ENCODE measurements around the gene TP53I11.

TP53I11 gene

DNA sequence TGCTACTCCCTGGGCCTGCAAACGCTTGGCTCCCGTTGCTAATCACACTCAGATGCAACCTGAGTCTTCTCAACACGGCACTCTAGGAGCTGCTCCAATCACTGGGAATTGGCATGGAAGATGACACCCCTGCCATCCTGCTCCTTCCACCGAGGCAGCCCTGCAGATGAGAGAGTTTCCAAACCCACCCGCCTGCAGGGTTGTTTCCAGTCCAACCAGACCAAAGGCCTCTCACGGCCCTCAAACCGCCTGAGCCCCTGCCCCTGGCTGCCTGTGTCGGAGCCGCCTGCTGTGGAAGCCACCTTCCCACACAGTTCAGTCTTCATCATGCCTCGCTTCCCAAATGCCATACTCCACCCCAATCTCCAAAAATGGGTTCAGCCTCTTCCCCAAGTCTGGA, 36.8 kb upstream of the TP53I11 start:
- no peak overlapping the region for H3K4ac ChIP-seq (ENCODE audit: low read length)
- H4K8ac ChIP-seq (ENCODE audit: low read depth, low read length), result no peak overlapping the region
- no peaks in the 10 kb centered on the region for H3K36me3 ChIP-seq (replicated peaks in 1 of 2; ENCODE audit: control insufficient read depth in 2 of 2, insufficient read depth in 2 of 2, low read length in 2 of 2)
- H2BK120ac ChIP-seq (ENCODE audit: low read depth, low read length), result no peak overlapping the region
- H3K9me3 ChIP-seq (replicated peaks in 1 of 2; ENCODE audit: control insufficient read depth in 2 of 2, insufficient read depth in 1 of 2, low read depth in 1 of 2, low read length in 2 of 2), result peaks cover 0 to 2% of the 10 kb centered on the region in 2 donors
- H3K18ac ChIP-seq (ENCODE audit: low read length), result peak overlapping the region; percentile 74
- no peak overlapping the region for H3K23ac ChIP-seq (ENCODE audit: low read depth, low read length, poor library complexity)
- H3K79me1 ChIP-seq (ENCODE audit: low read depth, low read length), result no peaks in the 10 kb centered on the region
- H3K14ac ChIP-seq (ENCODE audit: low read length), result no peak overlapping the region
- no peak overlapping the region for H3K4me2 ChIP-seq (ENCODE audit: insufficient read depth, low read length, poor library complexity, severe bottlenecking)
- H2AK5ac ChIP-seq (ENCODE audit: low read depth, low read length), result peak overlapping the region; percentile 49
- no peak for DNase-seq (ENCODE audit: low spot score)
- H2BK5ac ChIP-seq (ENCODE audit: low read length), result no peak overlapping the region
- H3K4me3 ChIP-seq (ENCODE audit: low read length in 2 of 2), result no peak overlapping the region
- WGBS, 2 donors (ENCODE audit: extremely low coverage in 2 of 2, insufficient read length in 2 of 2, insufficient replicate concordance in 1 of 2), result no CpG with 5 or more reads among the region's 10 CpGs
- H4K91ac ChIP-seq (ENCODE audit: low read depth, low read length, poor library complexity), result no peak overlapping the region
- H3K27me3 ChIP-seq (ENCODE audit: control insufficient read depth in 3 of 3, insufficient read depth in 3 of 3, low read depth in 1 of 3, low read length in 3 of 3), result peaks cover 0 to 78% (median 0%) of the 10 kb centered on the region in 3 experiments
- H2BK12ac ChIP-seq (ENCODE audit: low read length), result no peak overlapping the region
- no peak overlapping the region for H3K27ac ChIP-seq (replicated peaks; ENCODE audit: low read length)
- H2BK15ac ChIP-seq (ENCODE audit: low read length), result peak overlapping the region; percentile 30
- H3K4me1 ChIP-seq (ENCODE audit: control insufficient read depth in 2 of 2, insufficient read depth in 1 of 2, low read depth in 1 of 2, low read length in 2 of 2), result peaks cover 0 to 6% of the 10 kb centered on the region in 2 donors
- no peak overlapping the region for H3K9ac ChIP-seq (ENCODE audit: low read depth, low read length, poor library complexity)
- no peak overlapping the region for H2AFZ ChIP-seq (ENCODE audit: low read length)

DNA sequence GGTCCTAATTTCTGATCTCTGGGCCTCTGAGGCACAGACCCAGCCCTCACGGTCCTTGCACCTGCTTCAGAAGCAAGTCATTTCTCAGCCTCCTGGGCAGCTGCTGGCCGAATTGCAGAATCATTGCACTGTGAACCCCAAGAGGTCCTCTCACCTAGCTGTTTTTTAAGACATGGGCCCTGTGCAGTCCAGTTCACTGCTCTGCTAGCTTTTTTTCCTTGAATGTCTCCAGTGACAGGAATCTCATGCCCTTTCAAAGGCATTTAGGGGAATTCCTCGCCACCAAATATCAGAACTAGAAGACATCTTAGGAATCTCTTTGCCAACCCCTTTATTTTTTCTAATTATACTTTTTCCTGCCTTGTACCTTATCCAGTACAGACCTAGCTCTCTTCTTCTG, 35.6 kb upstream of the TP53I11 start:
- Histone ChIP-seq H3K4me2 (ENCODE audit: insufficient read depth, low read length, poor library complexity, severe bottlenecking) (no peak overlapping the region), H3K4me3 (ENCODE audit: low read length in 2 of 2) (no peak overlapping the region), H3K23ac (ENCODE audit: low read depth, low read length, poor library complexity) (no peak overlapping the region), H2BK120ac (ENCODE audit: low read depth, low read length) (no peak overlapping the region), H3K4ac (ENCODE audit: low read length) (no peak overlapping the region), H2BK12ac (ENCODE audit: low read length) (no peak overlapping the region), H3K18ac (ENCODE audit: low read length) (no peak overlapping the region), H2BK5ac (ENCODE audit: low read length) (no peak overlapping the region), H2AFZ (ENCODE audit: low read length) (no peak overlapping the region), H2AK5ac (ENCODE audit: low read depth, low read length) (no peak overlapping the region), H3K27me3 (ENCODE audit: control insufficient read depth in 3 of 3, insufficient read depth in 3 of 3, low read depth in 1 of 3, low read length in 3 of 3) (peaks cover 0 to 74% (median 0%) of the 10 kb centered on the region in 3 experiments), H3K27ac (replicated peaks; ENCODE audit: low read length) (no peak overlapping the region), H3K9ac (ENCODE audit: low read depth, low read length, poor library complexity) (no peak overlapping the region), H4K8ac (ENCODE audit: low read depth, low read length) (no peak overlapping the region), H3K14ac (ENCODE audit: low read length) (no peak overlapping the region), H2BK15ac (ENCODE audit: low read length) (no peak overlapping the region), H3K9me3 (replicated peaks in 1 of 2; ENCODE audit: control insufficient read depth in 2 of 2, insufficient read depth in 1 of 2, low read depth in 1 of 2, low read length in 2 of 2) (peaks cover 0 to 2% of the 10 kb centered on the region in 2 donors), H4K91ac (ENCODE audit: low read depth, low read length, poor library complexity) (no peak overlapping the region), H3K79me1 (ENCODE audit: low read depth, low read length) (no peaks in the 10 kb centered on the region), H3K4me1 (ENCODE audit: control insufficient read depth in 2 of 2, insufficient read depth in 1 of 2, low read depth in 1 of 2, low read length in 2 of 2) (peaks cover 0 to 6% of the 10 kb centered on the region in 2 donors), H3K36me3 (replicated peaks in 1 of 2; ENCODE audit: control insufficient read depth in 2 of 2, insufficient read depth in 2 of 2, low read length in 2 of 2) (no peaks in the 10 kb centered on the region)
- WGBS, 2 donors (ENCODE audit: extremely low coverage in 2 of 2, insufficient read length in 2 of 2, insufficient replicate concordance in 1 of 2), result no CpG with 5 or more reads among the region's 3 CpGs
- DNase-seq (ENCODE audit: low spot score), result no peak

DNA sequence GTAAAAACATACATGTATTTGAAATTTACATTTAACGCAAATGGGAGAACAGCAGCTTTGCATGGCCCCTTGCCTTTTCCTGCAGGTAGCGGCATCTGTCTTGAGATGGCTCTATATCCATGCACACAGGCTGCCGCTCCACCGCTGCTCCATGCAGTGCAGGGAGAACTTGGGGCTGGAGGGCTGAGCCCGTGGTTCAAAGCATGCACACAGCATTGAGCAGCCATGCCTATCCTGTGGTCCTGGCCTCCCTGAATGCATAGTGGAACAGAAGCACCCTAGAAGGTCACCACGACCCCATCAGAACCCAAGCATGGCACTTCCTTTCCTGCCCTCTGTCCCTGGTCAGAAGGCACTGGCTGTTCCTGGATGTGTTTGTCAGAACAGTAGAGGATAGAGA, 35.0 kb upstream of the TP53I11 start:
- Histone ChIP-seq H3K4ac (ENCODE audit: low read length) (no peak overlapping the region), H4K8ac (ENCODE audit: low read depth, low read length) (no peak overlapping the region), H4K91ac (ENCODE audit: low read depth, low read length, poor library complexity) (no peak overlapping the region), H3K36me3 (replicated peaks in 1 of 2; ENCODE audit: control insufficient read depth in 2 of 2, insufficient read depth in 2 of 2, low read length in 2 of 2) (no peaks in the 10 kb centered on the region), H3K18ac (ENCODE audit: low read length) (peak overlapping the region; percentile 75), H3K14ac (ENCODE audit: low read length) (no peak overlapping the region), H2AK5ac (ENCODE audit: low read depth, low read length) (no peak overlapping the region), H3K27ac (replicated peaks; ENCODE audit: low read length) (no peak overlapping the region), H3K79me1 (ENCODE audit: low read depth, low read length) (no peaks in the 10 kb centered on the region), H2BK120ac (ENCODE audit: low read depth, low read length) (no peak overlapping the region), H2BK12ac (ENCODE audit: low read length) (no peak overlapping the region), H2BK5ac (ENCODE audit: low read length) (no peak overlapping the region), H3K23ac (ENCODE audit: low read depth, low read length, poor library complexity) (peak overlapping the region; percentile 58), H3K4me1 (ENCODE audit: control insufficient read depth in 2 of 2, insufficient read depth in 1 of 2, low read depth in 1 of 2, low read length in 2 of 2) (peaks cover 0 to 6% of the 10 kb centered on the region in 2 donors), H2BK15ac (ENCODE audit: low read length) (peak overlapping the region; percentile 51), H2AFZ (ENCODE audit: low read length) (no peak overlapping the region), H3K27me3 (ENCODE audit: control insufficient read depth in 3 of 3, insufficient read depth in 3 of 3, low read depth in 1 of 3, low read length in 3 of 3) (peaks cover 0 to 74% (median 0%) of the 10 kb centered on the region in 3 experiments), H3K4me2 (ENCODE audit: insufficient read depth, low read length, poor library complexity, severe bottlenecking) (no peak overlapping the region), H3K4me3 (ENCODE audit: low read length in 2 of 2) (no peak overlapping the region), H3K9me3 (replicated peaks in 1 of 2; ENCODE audit: control insufficient read depth in 2 of 2, insufficient read depth in 1 of 2, low read depth in 1 of 2, low read length in 2 of 2) (peaks cover 0 to 5% of the 10 kb centered on the region in 2 donors), H3K9ac (ENCODE audit: low read depth, low read length, poor library complexity) (peak overlapping the region; percentile 1)
- WGBS, 2 donors (ENCODE audit: extremely low coverage in 2 of 2, insufficient read length in 2 of 2, insufficient replicate concordance in 1 of 2), result no CpG with 5 or more reads among the region's 6 CpGs
- no peak for DNase-seq (ENCODE audit: low spot score)

DNA sequence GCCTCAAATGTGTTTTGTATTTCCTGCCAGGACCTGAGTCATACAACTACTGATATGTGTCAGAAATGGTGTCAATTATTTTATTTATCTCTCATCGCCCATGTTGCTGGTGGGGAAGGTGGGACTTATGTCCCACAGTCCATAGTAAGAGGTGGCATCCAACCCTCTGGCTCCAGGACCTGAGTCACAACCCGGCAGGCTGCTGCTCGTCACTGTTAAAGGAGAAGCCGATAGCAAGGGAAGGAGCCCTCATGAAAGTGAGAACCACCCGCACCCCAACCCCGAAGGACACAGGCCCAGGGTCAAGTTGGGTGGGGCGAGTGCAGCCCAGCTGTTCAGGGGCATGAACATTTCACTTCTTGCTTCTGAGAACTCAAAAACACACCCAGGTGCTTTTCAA, 33.1 kb upstream of the TP53I11 start:
- no peak overlapping the region for H2BK120ac ChIP-seq (ENCODE audit: low read depth, low read length)
- H3K36me3 ChIP-seq (replicated peaks in 1 of 2; ENCODE audit: control insufficient read depth in 2 of 2, insufficient read depth in 2 of 2, low read length in 2 of 2), result no peaks in the 10 kb centered on the region
- H3K18ac ChIP-seq (ENCODE audit: low read length), result no peak overlapping the region
- H3K4ac ChIP-seq (ENCODE audit: low read length), result no peak overlapping the region
- no peak overlapping the region for H4K91ac ChIP-seq (ENCODE audit: low read depth, low read length, poor library complexity)
- H3K4me2 ChIP-seq (ENCODE audit: insufficient read depth, low read length, poor library complexity, severe bottlenecking), result no peak overlapping the region
- H3K14ac ChIP-seq (ENCODE audit: low read length), result no peak overlapping the region
- H3K27me3 ChIP-seq (ENCODE audit: control insufficient read depth in 3 of 3, insufficient read depth in 3 of 3, low read depth in 1 of 3, low read length in 3 of 3), result peaks cover 0 to 62% (median 0%) of the 10 kb centered on the region in 3 experiments
- H3K27ac ChIP-seq (replicated peaks; ENCODE audit: low read length), result no peak overlapping the region
- no peak overlapping the region for H3K4me3 ChIP-seq (ENCODE audit: low read length in 2 of 2)
- no peak overlapping the region for H3K23ac ChIP-seq (ENCODE audit: low read depth, low read length, poor library complexity)
- H3K9ac ChIP-seq (ENCODE audit: low read depth, low read length, poor library complexity), result no peak overlapping the region
- no peaks in the 10 kb centered on the region for H3K79me1 ChIP-seq (ENCODE audit: low read depth, low read length)
- H2BK12ac ChIP-seq (ENCODE audit: low read length), result no peak overlapping the region
- no peak overlapping the region for H2BK15ac ChIP-seq (ENCODE audit: low read length)
- peaks cover 0 to 5% of the 10 kb centered on the region in 2 donors for H3K9me3 ChIP-seq (replicated peaks in 1 of 2; ENCODE audit: control insufficient read depth in 2 of 2, insufficient read depth in 1 of 2, low read depth in 1 of 2, low read length in 2 of 2)
- no peak overlapping the region for H4K8ac ChIP-seq (ENCODE audit: low read depth, low read length)
- H2BK5ac ChIP-seq (ENCODE audit: low read length), result no peak overlapping the region
- no peak overlapping the region for H2AK5ac ChIP-seq (ENCODE audit: low read depth, low read length)
- no CpG with 5 or more reads among the region's 7 CpGs for WGBS, 2 donors (ENCODE audit: extremely low coverage in 2 of 2, insufficient read length in 2 of 2, insufficient replicate concordance in 1 of 2)
- peaks cover 2 to 19% of the 10 kb centered on the region in 2 donors for H3K4me1 ChIP-seq (ENCODE audit: control insufficient read depth in 2 of 2, insufficient read depth in 1 of 2, low read depth in 1 of 2, low read length in 2 of 2)
- no peak for DNase-seq (ENCODE audit: low spot score)
- no peak overlapping the region for H2AFZ ChIP-seq (ENCODE audit: low read length)
